GM12873 (cell line): ENCODE measurements around the gene ZBTB4.
A peak's percentile ranks its signal among the peaks of the same experiment; 100 is the strongest.

Source experiments
- CTCF ChIP-seq: IDR thresholded peaks from 2 replicates; pipeline ENCODE4 v1.5.1; 2012; ENCODE audit warnings: low read depth, mild to moderate bottlenecking, moderate library complexity, low read length, control low read depth; ENCODE audit not compliant: insufficient read depth; ENCODE audit errors: missing control alignments

The ZBTB4 gene

GRCh38 chr17:7435676-7436555 lies 43.5 kb downstream of the ZBTB4 start:
- peak; percentile 52 for TF ChIP-seq CTCF

GRCh38 chr17:7432296-7432695 lies 47.1 kb downstream of the ZBTB4 start:
- TF ChIP-seq CTCF = no peak

- TF ChIP-seq CTCF = no peak
Measured at GRCh38 chr17:7431231-7431630, 48.2 kb downstream of the ZBTB4 start.

- no peak for TF ChIP-seq CTCF
Measured at GRCh38 chr17:7429722-7430121, 49.7 kb downstream of the ZBTB4 start.

- no peak for TF ChIP-seq CTCF
Measured at GRCh38 chr17:7428557-7428956, 50.9 kb downstream of the ZBTB4 start, which contains the start of gene SPEM3. SPEM3 (plus strand) TSS chr17:7428857; CDS start chr17:7428903, 46 bp downstream.

- no peak for TF ChIP-seq CTCF
Measured at GRCh38 chr17:7427549-7427948, 51.9 kb downstream of the ZBTB4 start.

GRCh38 chr17:7426896-7427489 lies 52.4 kb downstream of the ZBTB4 start:
- no peak for TF ChIP-seq CTCF
